Jurkat, Clone E6-1 (cell line): ENCODE data around the gene IFI44.

Source experiments
- DNase-seq: peaks from one replicate; pipeline ENCODE4 v3.0.0-alpha.2; 2011; ENCODE audit warnings: low read depth, low spot score
- H3K4me3 ChIP-seq: 2 replicates; pipeline ENCODE4 v1.5.1; 2011; ENCODE audit warnings: mild to moderate bottlenecking, low read length, control low read depth, moderate library complexity

Gene IFI44

GRCh38 chr1:78647238-78647637 lies 2.4 kb upstream of the IFI44 start:
- H3K4me3 ChIP-seq = no peak overlapping the region
- DNase-seq = no peak

DNA sequence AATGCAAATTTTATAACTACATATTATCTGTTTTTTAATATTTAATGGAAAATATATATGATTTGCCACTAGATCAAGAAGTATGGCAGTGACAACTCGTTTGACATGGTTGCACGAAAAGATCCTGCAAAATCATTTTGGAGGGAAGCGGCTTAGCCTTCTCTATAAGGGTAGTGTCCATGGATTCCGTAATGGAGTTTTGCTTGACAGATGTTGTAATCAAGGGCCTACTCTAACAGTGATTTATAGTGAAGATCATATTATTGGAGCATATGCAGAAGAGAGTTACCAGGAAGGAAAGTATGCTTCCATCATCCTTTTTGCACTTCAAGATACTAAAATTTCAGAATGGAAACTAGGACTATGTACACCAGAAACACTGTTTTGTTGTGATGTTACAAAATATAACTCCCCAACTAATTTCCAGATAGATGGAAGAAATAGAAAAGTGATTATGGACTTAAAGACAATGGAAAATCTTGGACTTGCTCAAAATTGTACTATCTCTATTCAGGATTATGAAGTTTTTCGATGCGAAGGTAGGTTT lies 556 bp downstream of the IFI44 start:
- no peak for DNase-seq
- no peak overlapping the region for H3K4me3 ChIP-seq

- H3K4me3 ChIP-seq = no peak overlapping the region
- DNase-seq = no peak
These were observed 1.6 kb downstream of the IFI44 start for GRCh38 chr1:78651241-78651640.

GRCh38 chr1:78652019-78652560 lies 2.5 kb downstream of the IFI44 start:
- H3K4me3 ChIP-seq = no peak overlapping the region
- no peak for DNase-seq

GRCh38 chr1:78658901-78659300 lies 9.3 kb downstream of the IFI44 start:
- H3K4me3 ChIP-seq = no peak overlapping the region
- no peak for DNase-seq

DNA sequence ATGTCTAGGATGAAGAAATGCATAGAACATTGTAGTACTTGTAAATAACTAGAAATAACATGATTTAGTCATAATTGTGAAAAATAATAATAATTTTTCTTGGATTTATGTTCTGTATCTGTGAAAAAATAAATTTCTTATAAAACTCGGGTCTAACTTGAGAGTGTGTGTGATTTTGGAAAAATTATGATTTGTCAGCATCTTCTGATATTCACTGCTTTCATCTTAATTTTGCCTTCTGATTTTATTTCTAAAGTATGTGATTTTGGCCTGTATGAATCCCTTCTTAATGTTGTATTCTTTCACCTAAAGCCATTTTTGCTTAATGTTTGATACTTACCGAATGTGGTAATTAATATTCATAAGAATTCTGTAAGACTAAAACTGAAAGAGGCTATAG lies 14.3 kb downstream of the IFI44 start:
- DNase-seq = no peak
- no peak overlapping the region for H3K4me3 ChIP-seq

DNA sequence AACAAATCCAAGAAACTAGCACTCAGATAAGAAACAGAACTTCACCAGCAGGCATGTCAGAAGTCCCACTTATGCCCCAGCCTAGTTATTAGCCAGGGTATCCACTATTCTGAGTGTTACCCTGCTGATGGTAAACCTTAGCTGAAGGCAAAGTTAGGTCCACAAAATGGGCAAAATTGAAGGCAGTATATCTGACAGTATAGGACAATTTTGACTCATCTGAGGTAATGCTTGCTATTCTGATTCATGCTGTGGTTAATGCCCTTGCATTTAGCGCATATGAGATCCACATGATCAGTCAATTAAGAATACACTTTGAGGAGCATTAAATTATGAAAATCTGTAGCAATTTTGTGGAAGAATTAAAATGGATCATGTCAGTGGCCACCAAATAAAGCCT lies 15.1 kb downstream of the IFI44 start:
- no peak overlapping the region for H3K4me3 ChIP-seq
- no peak for DNase-seq

- DNase-seq = no peak
These were observed 16.2 kb downstream of the IFI44 start for GRCh38 chr1:78665809-78666208.

GRCh38 chr1:78667939-78668338 lies 18.3 kb downstream of the IFI44 start:
- no peak for DNase-seq
- no peak overlapping the region for H3K4me3 ChIP-seq

More at GRCh38 chr1:78665809-78666208, 16.2 kb downstream of the IFI44 start:
- no peak overlapping the region for H3K4me3 ChIP-seq

DNA sequence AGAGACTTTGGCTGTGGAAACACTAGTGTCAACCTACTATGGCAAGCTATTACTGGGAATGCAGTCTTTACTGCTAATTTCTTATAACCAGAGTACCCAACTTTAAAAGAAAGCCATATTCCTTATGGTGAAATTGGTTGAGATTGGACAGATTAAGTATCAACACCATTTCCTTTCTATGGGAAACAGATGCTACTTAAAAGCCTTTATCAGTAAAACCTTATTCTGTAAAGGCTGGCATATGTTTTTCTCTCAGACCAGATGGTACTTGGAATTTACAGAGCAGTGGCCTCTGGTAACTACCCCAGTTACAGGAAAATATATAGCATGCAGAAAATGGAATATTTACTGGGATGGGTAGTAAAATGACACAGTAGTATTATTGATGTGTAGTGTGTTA lies 18.8 kb downstream of the IFI44 start:
- DNase-seq = no peak
- no peak overlapping the region for H3K4me3 ChIP-seq

- DNase-seq = no peak
These were observed 22.8 kb downstream of the IFI44 start for GRCh38 chr1:78672428-78672827.

DNA sequence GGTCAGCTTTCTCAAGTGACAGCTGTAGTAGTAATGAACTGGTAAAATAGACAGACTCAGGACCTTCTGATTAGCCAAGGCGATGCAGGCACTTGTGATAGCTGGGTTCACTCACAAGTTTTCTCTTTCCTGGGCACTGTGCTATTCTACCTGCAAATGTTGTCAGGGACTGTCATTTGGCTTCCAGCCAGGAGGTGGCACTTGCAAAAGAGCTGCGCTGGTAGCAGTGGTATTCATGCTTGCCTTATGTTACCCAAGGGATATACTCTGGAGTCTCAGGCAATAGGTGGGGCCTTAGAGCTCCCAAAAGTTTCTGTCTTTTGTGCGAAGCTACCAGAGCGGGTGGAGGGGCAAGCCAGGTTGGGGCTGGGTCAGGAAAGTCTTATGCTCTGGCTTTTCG lies 23.5 kb downstream of the IFI44 start:
- no peak overlapping the region for H3K4me3 ChIP-seq
- DNase-seq = peak; percentile 30

More at GRCh38 chr1:78672428-78672827, 22.8 kb downstream of the IFI44 start:
- no peak overlapping the region for H3K4me3 ChIP-seq

DNA sequence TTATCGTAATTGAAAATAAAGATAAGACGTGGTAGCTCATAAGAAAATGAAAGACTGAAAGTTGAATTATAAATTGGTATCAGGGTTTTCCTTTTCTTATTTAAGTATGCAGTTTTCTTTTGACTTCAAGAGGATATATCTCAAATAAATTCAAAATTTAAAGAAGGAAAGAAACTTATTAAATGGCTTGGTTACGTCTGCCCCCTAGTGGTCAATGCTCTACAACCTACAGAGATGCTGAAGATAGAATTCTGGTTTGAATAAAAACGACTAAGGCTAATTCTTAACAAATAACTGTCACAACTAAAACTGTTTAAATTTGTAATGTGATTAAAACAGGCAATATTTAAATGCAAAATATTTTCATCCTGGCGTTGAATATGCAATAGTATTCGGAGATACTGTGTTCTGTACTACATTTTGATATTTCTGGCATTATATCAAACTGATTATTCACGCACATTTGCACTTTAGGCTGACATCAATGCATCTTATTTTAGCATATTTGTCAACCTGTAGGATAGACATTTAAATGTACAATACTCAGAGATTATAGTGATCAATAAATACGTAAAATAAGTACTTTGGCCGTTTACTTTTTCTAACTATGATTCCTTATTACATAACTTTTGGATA lies 26.8 kb downstream of the IFI44 start:
- H3K4me3 ChIP-seq = no peak overlapping the region
- DNase-seq = peak; percentile 64

- no peak for DNase-seq
- H3K4me3 ChIP-seq = no peak overlapping the region
These were observed 27.4 kb downstream of the IFI44 start for GRCh38 chr1:78676993-78677392.

DNA sequence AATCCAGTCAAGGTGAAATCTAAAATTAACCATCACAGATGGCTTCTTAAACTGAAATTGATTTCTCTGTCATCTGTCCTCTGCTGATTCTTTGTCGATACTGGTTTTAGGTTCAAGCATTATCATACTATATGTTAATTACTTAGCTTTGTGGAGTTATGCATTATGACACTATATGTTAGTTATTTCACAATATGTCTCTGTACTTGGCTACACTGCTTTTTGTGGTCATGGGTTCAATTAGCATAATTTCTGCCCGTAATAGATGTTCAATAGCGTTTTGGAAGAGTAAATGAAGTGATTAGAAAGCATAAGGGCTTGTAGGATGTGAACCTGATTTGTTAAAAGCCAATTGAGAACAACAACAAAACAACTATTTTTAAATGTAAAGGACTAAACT lies 28.2 kb downstream of the IFI44 start:
- no peak for DNase-seq

GRCh38 chr1:78678324-78678723 lies 28.7 kb downstream of the IFI44 start:
- no peak overlapping the region for H3K4me3 ChIP-seq
- no peak for DNase-seq

More for the DNA sequence above, 28.2 kb downstream of the IFI44 start:
- H3K4me3 ChIP-seq = no peak overlapping the region

- DNase-seq = no peak
- no peak overlapping the region for H3K4me3 ChIP-seq
These were observed 31.6 kb downstream of the IFI44 start for GRCh38 chr1:78681265-78681664.

GRCh38 chr1:78682496-78682895 lies 32.9 kb downstream of the IFI44 start:
- DNase-seq = no peak
- no peak overlapping the region for H3K4me3 ChIP-seq

DNA sequence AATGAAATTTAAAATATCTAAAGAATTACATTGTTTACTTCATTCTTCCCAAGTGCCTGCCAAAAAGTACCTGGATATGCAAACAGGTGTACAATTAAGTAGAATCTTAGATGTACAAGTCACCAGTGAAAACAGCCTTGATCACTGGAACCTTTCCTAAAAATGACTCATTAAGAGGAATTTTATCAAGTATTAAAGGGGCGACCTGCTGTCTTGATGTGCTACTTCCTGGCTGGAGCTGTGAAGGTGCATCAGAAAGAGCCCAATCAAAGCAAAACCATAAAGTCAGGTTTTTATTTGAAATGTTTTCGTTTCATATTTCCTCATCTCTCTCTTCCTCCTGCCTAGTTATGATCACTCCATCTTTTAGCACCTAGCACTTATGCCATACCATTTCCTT lies 33.4 kb downstream of the IFI44 start:
- no peak overlapping the region for H3K4me3 ChIP-seq
- DNase-seq = no peak

- DNase-seq = no peak
- H3K4me3 ChIP-seq = no peak overlapping the region
These were observed 37.7 kb downstream of the IFI44 start for GRCh38 chr1:78687315-78687714.

DNA sequence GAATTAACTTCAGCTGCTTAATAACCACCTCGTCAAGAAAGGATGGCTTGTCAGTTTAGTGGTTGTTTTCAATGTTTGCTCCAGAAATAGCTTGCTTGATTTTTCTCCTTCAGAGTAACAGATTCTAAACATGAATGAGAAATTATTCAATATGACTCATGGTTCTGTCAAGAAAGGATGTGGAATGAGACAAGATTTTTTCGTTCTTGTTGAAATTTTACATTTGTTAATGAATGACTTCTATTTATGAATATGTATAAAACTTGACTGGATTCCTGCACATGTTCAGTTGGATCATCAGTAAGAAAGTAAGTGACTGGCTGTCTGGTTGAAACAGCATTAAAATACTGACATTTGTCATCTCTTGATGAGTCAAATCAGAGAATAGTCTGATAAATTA lies 38.3 kb downstream of the IFI44 start:
- no peak for DNase-seq
- no peak overlapping the region for H3K4me3 ChIP-seq
